D721Med (cell line): ENCODE data around the gene PDE3B.
A peak's percentile ranks its signal among the peaks of the same experiment; 100 is the strongest.

Source experiments
- DNase-seq: peaks from one replicate; pipeline ENCODE4 v3.0.0; 2011; ENCODE audit warnings: low spot score; ENCODE audit not compliant: insufficient read length
- FAIRE-seq: peaks from 2 replicates; lab custom pipeline; 2011; peaks lifted over from hg19 to GRCh38; lab: Jason Lieb, UNC
- TF ChIP-seq, protein P1 (sequence below): IDR thresholded peaks from 2 replicates; pipeline ENCODE4 v1.5.1; 2012; ENCODE audit warnings: mild to moderate bottlenecking, control low read depth; ENCODE audit not compliant: insufficient read depth; ENCODE audit errors: missing control alignments

The PDE3B gene

DNA sequence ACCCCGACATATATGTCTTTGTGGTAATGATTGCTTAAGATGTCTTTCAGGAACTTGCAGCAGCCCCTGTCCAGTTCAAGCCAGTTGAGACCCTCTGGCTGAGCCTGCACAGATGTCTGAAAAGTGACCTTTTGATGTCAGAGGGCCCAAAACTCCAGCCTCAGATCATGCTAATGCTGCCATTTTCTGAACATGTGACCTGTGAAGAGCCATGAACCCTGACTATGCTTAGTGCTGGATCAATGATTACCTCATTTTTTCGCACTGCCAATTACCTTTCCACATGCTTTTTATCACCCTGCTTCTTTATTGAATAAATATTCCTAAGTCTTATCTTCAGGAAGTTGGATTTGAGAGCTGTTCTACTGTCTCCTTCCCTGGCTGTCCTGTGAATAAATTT lies 255.3 kb downstream of the PDE3B start:
- TF ChIP-seq, protein P1, sequence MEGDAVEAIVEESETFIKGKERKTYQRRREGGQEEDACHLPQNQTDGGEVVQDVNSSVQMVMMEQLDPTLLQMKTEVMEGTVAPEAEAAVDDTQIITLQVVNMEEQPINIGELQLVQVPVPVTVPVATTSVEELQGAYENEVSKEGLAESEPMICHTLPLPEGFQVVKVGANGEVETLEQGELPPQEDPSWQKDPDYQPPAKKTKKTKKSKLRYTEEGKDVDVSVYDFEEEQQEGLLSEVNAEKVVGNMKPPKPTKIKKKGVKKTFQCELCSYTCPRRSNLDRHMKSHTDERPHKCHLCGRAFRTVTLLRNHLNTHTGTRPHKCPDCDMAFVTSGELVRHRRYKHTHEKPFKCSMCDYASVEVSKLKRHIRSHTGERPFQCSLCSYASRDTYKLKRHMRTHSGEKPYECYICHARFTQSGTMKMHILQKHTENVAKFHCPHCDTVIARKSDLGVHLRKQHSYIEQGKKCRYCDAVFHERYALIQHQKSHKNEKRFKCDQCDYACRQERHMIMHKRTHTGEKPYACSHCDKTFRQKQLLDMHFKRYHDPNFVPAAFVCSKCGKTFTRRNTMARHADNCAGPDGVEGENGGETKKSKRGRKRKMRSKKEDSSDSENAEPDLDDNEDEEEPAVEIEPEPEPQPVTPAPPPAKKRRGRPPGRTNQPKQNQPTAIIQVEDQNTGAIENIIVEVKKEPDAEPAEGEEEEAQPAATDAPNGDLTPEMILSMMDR: no peak
- no peak for FAIRE-seq
- DNase-seq: no peak

DNA sequence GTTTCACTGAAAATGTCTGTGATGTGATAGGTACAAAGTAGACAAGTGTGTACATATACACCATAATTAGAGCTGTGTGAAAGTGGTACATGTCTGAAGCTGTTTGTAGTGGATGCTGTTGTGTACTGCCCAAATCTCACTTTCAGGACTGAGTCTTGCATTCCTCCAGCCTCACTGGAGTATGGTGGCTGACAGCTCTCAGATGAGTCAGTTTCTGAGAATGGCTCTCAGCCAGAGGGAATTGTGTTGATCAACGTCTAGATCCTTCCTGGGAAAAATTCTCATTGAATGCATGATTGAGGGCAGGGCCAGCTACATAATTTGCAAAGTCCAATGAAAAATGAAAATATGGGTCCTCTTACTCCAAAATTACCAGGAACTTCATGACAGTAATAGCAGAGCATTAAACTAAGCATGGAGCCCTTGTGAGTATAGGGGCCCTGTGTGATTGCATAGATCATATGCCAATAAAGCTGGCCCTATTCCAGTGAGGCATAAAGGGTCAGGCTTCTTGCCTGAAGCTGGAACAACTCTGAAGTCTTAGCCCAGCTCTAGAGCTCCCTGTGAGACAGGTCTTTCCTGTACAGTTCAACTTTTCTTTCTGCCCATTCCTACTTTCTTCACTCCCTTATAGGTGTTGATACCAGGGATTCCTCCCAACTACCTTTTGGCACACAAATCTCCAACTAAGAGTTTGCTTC lies 259.2 kb downstream of the PDE3B start:
- TF ChIP-seq, protein P1: no peak
- FAIRE-seq (no peak), DNase-seq (no peak)

DNA sequence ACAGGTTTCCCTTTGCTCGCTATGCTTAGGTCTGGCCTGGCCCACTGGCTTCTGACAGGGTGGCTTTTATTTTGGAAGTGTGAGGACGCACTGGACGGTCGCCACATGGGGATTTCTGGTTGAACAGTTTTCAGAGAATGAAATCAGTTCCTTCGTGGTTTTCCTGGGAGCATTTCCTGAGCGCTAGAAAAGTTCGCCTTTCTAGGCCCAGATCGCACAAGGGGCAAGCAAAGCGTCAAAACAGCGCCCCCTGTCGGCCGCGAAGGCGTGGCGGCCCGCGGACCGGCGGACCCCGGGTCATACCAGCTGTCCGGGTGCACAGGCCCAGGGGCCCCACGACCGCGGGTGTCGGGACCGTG lies 261.1 kb downstream of the PDE3B start:
- TF ChIP-seq, protein P1: no peak
- FAIRE-seq: no peak
- DNase-seq: peak; percentile 43

DNA sequence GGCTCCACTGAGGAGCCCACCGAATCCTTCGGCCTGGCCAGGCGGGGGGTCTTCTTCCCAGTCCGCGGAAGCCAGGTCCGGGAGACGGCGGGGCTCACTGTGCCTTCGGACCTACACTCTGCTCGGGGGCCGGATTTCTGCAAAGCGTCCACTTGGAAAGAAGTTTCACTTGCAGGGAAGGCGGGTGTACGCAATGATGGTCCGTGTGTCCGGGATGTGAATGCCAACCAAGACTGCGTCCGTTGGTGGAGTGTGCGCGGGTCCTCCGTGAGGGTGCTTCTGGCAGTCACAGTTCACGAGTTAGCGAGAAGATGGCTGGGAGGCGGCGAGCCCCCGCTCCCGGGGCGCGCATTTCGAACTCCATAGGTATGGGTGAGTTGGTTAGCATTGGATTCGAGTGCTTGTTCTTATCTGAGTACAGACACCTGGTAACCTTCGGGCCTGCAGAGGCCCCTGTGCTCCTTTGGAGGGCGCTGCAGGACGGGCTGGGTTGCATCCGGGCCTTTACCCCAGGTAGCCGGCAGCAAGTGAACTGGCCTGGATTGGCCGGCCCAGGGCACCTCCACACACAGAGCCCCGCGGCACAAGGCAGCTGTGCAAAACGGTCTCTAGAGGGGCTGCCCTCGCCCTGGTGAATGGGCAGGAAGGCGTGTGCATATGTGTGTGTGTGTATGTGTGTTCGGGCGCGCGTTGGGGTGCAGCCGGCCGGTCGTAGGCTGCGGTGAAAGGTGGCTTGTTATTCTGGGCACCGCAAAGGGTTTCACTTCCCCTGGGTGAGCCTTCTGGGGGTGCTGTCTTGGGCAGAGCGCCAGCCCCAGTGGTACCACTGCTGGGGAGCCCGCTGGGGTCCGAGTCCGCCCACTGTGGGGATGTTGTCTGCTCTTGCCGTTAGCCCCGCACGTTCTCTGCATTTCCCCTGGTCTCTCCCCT lies 261.8 kb downstream of the PDE3B start:
- peak; percentile 27 for DNase-seq
- TF ChIP-seq, protein P1: no peak
- FAIRE-seq: no peak

DNA sequence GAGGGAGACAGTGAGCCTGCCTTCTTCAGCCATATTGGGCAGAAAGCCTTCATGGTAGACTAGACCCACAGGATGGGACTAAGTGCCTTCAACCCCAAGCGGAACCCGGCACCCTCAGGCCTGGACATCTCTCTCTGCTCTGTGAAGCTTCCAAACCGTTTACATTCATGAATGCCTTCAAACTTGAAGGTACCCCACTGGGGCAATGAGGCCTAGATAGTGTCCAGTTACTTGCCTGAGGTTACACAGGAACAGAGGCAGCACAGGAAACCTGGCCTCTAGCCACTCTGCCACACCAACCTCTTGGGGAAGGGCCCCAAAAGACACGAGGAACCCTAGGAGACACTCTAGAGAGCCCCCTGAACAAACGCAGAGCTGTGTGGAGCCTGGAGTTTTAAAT lies 263.0 kb downstream of the PDE3B start:
- TF ChIP-seq, protein P1: no peak
- no peak for DNase-seq
- FAIRE-seq: no peak

DNA sequence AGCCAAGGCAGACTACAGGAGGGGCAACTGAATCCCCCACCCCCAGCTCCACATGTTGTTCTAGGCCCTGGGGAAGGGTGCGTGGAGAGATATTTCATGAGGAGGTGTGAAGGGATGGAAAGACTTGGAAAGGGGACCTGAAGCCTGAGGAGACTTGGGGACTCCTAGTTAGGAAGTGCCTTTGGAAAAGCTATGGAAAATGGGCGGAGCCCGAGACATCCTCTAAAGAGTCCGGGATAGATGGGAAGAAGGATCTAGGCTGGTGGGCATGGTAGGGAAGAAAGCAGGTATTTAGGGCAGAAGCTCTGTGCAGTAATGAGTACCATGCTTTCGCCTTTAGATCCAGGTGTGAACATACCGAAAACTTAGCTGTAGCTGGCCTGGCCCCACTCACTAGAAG lies 263.4 kb downstream of the PDE3B start:
- DNase-seq: no peak
- TF ChIP-seq, protein P1: no peak
- FAIRE-seq: no peak
